HG03139 (cell line): ENCODE results near the gene LRRC45.

ENCODE experiments used
- ATAC-seq: cut with Tn5 transposase; IDR thresholded peaks from one replicate; pipeline ENCODE4 v1.9.1; 2021; ENCODE audit not compliant: unreplicated experiment

The LRRC45 gene

GRCh38 chr17:82060614-82061013 is 37.5 kb downstream of the LRRC45 start:
- ATAC-seq, result no peak

GRCh38 chr17:82061047-82061925 is 38.2 kb downstream of the LRRC45 start:
- no peak for ATAC-seq

- ATAC-seq, result no peak
Measured at GRCh38 chr17:82062076-82062983, 39.2 kb downstream of the LRRC45 start.

GRCh38 chr17:82062984-82063368 is 39.9 kb downstream of the LRRC45 start:
- ATAC-seq, result no peak

- no peak for ATAC-seq
Measured at GRCh38 chr17:82063424-82064415, 40.6 kb downstream of the LRRC45 start.

- no peak for ATAC-seq
Measured at GRCh38 chr17:82064433-82065192, 41.5 kb downstream of the LRRC45 start.

GRCh38 chr17:82065193-82065637 is 42.1 kb downstream of the LRRC45 start:
- peak; percentile 17 for ATAC-seq

- ATAC-seq, result peak; percentile 44
Measured at GRCh38 chr17:82065638-82066303, 42.7 kb downstream of the LRRC45 start, which contains the start of gene DUS1L. Gene DUS1L (minus strand): TSS chr17:82065804. CDS start chr17:82065059, 745 bp downstream.

- ATAC-seq, result no peak
Measured at GRCh38 chr17:82070611-82071010, 47.5 kb downstream of the LRRC45 start.

GRCh38 chr17:82072827-82073226 is 49.7 kb downstream of the LRRC45 start:
- no peak for ATAC-seq

GRCh38 chr17:82073446-82073845 is 50.3 kb downstream of the LRRC45 start:
- no peak for ATAC-seq

- ATAC-seq, result no peak
Measured at GRCh38 chr17:82076018-82076784, 53.1 kb downstream of the LRRC45 start.

- no peak for ATAC-seq
Measured at GRCh38 chr17:82076785-82077591, 53.9 kb downstream of the LRRC45 start.

- no peak for ATAC-seq
Measured at GRCh38 chr17:82077617-82078358, 54.7 kb downstream of the LRRC45 start.

GRCh38 chr17:82078433-82078832 is 55.3 kb downstream of the LRRC45 start:
- no peak for ATAC-seq

- ATAC-seq, result no peak
Measured at GRCh38 chr17:82079001-82079677, 56.0 kb downstream of the LRRC45 start.
